Activated CD8-positive, alpha-beta T cell treated with anti-CD3 and anti-CD28 coated beads for 36 hours (primary cell): ENCODE data around the gene F2. TPM values are rescaled to one million over a fixed set of nuclear protein-coding genes. Genes with fewer than 3 reads are reported as not detected.

Source experiments
- ATAC-seq: fragments of 200-7000 bp; cut with Tn5 transposase; one replicate; pipeline ENCODE4 v1.10.0; 2021; ENCODE audit warnings: mild to moderate bottlenecking, moderate library complexity
- CTCF ChIA-PET: fragments of 350-600 bp; sonication (Branson Sonifier 250); formaldehyde crosslinking; loops from one replicate; lab custom pipeline; 2021; ENCODE audit warnings: antibody characterized with exemption; lab: Charles Lee
- POLR2A ChIA-PET: fragments of 350-600 bp; sonication (Branson Sonifier 250); formaldehyde crosslinking; loops from one replicate; lab custom pipeline; 2021; ENCODE audit warnings: antibody characterized with exemption; lab: Charles Lee
- DNase-seq: peaks from one replicate; pipeline ENCODE4 v3.0.0-alpha.2; 2020
- H3K27ac Mint-ChIP-seq: one replicate; pipeline ENCODE4 v1.8.0; 2021; ENCODE audit warnings: mild to moderate bottlenecking, mixed read lengths
- H3K27me3 Mint-ChIP-seq: one replicate; pipeline ENCODE4 v1.8.0; 2021; ENCODE audit warnings: mixed read lengths
- H3K36me3 Mint-ChIP-seq: one replicate; pipeline ENCODE4 v1.8.0; 2021; ENCODE audit warnings: low read depth, mixed read lengths
- H3K4me1 Mint-ChIP-seq: one replicate; pipeline ENCODE4 v1.8.0; 2021; ENCODE audit warnings: low read depth, mixed read lengths
- H3K4me3 Mint-ChIP-seq: one replicate; pipeline ENCODE4 v1.8.0; 2021; ENCODE audit warnings: mild to moderate bottlenecking, moderate library complexity, mixed read lengths
- H3K9me3 Mint-ChIP-seq: one replicate; pipeline ENCODE4 v1.8.0; 2021; ENCODE audit warnings: mixed read lengths
- intact Hi-C: fragments of 100-400 bp; cut with micrococcal nuclease; formaldehyde crosslinking; loops from one replicate; pipeline ENCODE4 v1.10.0; 2022
- total RNA-seq, 2 experiments: library from RNA; stranded (reverse); gene quantifications; one replicate each; pipeline ENCODE4 v1.2.3, GENCODE V29; 2021
- TF ChIP-seq, protein P1 (sequence below): fragments of 200-600 bp; IDR thresholded peaks from one replicate; pipeline ENCODE4 v1.8.0; 2022; ENCODE audit warnings: antibody characterized with exemption, mild to moderate bottlenecking

F2 gene
- total RNA-seq, 2 experiments from 2014 or later: not detected

DNA sequence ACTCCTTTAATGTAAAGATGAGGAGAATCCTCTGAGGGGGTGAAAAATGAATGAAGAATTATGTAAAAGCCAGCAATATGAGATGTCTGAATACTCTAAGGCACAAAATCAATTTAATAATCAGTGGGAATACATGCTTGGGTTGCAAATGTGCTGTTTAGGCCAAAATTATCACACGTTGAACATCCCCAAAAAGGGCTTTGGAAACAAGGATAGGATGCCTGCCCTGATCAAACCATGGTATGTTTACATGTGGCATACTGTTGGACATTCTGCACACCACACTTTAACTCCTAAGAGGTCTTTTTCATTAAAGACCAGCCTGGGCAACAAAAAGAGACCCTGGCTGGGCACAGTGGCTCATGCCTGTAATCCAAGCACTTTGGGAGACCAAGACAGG is 26.3 kb downstream of the F2 start:
- TF ChIP-seq, protein P1, sequence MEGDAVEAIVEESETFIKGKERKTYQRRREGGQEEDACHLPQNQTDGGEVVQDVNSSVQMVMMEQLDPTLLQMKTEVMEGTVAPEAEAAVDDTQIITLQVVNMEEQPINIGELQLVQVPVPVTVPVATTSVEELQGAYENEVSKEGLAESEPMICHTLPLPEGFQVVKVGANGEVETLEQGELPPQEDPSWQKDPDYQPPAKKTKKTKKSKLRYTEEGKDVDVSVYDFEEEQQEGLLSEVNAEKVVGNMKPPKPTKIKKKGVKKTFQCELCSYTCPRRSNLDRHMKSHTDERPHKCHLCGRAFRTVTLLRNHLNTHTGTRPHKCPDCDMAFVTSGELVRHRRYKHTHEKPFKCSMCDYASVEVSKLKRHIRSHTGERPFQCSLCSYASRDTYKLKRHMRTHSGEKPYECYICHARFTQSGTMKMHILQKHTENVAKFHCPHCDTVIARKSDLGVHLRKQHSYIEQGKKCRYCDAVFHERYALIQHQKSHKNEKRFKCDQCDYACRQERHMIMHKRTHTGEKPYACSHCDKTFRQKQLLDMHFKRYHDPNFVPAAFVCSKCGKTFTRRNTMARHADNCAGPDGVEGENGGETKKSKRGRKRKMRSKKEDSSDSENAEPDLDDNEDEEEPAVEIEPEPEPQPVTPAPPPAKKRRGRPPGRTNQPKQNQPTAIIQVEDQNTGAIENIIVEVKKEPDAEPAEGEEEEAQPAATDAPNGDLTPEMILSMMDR: no peak
- ATAC-seq (no peak), DNase-seq (no peak)
- no peak overlapping the region for H3K27ac Mint-ChIP-seq
- intact Hi-C loops: no loop called here
- no peaks in the 10 kb centered on the region for H3K9me3 Mint-ChIP-seq
- CTCF ChIA-PET: no interaction called here
- H3K36me3 Mint-ChIP-seq: peaks cover 62% of the 10 kb centered on the region
- H3K27me3 Mint-ChIP-seq: no peaks in the 10 kb centered on the region
- no peaks in the 10 kb centered on the region for H3K4me1 Mint-ChIP-seq
- no peak overlapping the region for H3K4me3 Mint-ChIP-seq
- POLR2A ChIA-PET: no interaction called here

DNA sequence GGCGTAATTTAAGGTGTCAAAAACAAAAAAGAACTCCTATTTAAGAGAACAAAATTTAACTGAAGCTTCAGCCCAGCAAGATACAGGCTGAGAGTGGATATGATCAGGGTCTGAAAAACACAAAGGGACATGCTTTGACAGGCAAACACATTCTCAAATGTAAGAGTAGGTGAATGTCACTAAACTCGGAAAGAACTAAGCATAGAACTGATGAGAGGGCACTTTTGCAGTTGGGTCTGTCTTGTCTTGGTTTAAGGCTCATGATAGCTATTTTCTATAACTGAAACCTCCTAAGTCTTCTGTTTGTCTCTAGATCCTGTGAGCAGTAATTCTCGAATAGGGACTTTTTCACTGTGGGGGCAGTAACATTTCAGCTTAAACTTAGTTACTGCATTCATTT is 27.0 kb downstream of the F2 start:
- H3K27ac Mint-ChIP-seq: no peak overlapping the region
- no peak overlapping the region for H3K4me3 Mint-ChIP-seq
- no peaks in the 10 kb centered on the region for H3K27me3 Mint-ChIP-seq
- H3K4me1 Mint-ChIP-seq: no peaks in the 10 kb centered on the region
- POLR2A ChIA-PET: interaction anchor here (1.0 kb wide), 1 partner anchor 14 kb away, joined by 3 read pairs; no protein-coding TSS in a partner anchor
- no peaks in the 10 kb centered on the region for H3K9me3 Mint-ChIP-seq
- intact Hi-C loops: no loop called here
- DNase-seq (no peak), ATAC-seq (no peak)
- H3K36me3 Mint-ChIP-seq: peaks cover 67% of the 10 kb centered on the region
- TF ChIP-seq, protein P1: no peak
- CTCF ChIA-PET: no interaction called here

DNA sequence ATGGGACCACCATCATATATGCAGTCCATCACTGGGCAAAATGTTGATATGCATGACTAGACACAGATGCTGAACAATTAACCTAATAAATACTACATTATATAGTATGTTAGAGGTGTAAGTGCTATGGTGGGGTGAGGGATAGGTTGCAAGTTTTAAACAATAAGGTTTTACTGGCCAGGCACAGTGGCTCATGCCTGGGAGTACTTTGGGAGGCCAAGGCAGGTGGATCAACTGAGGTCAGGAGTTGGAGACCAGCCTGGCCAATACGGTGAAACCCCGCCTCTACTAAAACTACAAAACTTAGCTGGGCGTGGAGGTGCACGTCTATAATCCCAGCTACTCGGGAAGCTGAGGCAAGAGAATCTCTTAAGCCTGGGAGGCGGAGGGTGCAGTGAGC is 28.1 kb downstream of the F2 start:
- Mint-ChIP-seq H3K27me3 (no peaks in the 10 kb centered on the region), H3K27ac (no peak overlapping the region), H3K36me3 (peaks cover 63% of the 10 kb centered on the region), H3K4me1 (no peaks in the 10 kb centered on the region), H3K4me3 (no peak overlapping the region), H3K9me3 (no peaks in the 10 kb centered on the region)
- DNase-seq (no peak), ATAC-seq (no peak)
- TF ChIP-seq, protein P1: no peak
- intact Hi-C loops: no loop called here
- ChIA-PET CTCF (no interaction called here), POLR2A (interaction anchor here (1.0 kb wide), 1 partner anchor 13 kb away, joined by 3 read pairs; no protein-coding TSS in a partner anchor)

DNA sequence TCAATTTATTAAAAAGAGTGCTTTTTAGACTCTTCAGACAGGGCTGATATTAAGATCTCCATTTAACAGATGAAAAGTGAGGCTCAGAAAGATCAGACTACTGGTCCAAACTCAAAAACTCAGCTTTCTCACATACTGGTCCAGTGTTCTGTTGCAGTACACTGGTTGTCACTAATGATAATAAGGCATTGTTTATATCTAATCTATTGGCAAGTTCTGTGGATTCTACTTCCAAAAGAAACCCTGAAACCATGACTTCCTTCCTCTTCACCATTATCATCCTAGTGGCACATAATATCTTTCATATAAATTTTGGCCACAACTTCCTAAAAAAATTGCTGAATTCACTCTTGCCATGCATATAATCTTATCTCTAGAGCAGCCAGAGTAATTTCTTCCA is 36.9 kb downstream of the F2 start:
- intact Hi-C loops: no loop called here
- ChIA-PET CTCF (no interaction called here), POLR2A (no interaction called here)
- H3K4me1 Mint-ChIP-seq: no peaks in the 10 kb centered on the region
- ATAC-seq: no peak
- no peak for DNase-seq
- H3K9me3 Mint-ChIP-seq: no peaks in the 10 kb centered on the region
- H3K36me3 Mint-ChIP-seq: peaks cover 55% of the 10 kb centered on the region
- H3K27ac Mint-ChIP-seq: peak overlapping the region; percentile 2
- no peak overlapping the region for H3K4me3 Mint-ChIP-seq
- TF ChIP-seq, protein P1: no peak
- no peaks in the 10 kb centered on the region for H3K27me3 Mint-ChIP-seq

DNA sequence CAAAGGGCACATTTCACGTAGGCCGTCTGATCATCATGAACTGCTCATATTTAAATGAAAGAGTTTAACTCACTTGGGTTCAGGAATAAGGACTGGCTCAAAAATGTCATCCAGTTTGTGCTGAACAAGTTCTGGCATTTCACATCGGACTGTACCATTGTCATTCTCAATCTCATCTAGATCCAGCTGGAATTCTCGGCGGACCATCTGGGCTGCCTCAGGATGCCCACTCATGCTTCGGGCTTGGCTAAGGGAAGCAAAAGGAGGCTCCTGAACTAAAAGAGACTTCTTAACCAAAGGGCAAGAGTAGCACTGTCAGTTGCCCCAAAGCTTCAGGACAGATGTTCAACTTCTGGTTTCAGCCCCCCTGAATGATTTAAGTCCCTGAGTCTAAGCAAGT is 40.2 kb downstream of the F2 start:
- Mint-ChIP-seq H3K4me1 (no peaks in the 10 kb centered on the region), H3K4me3 (no peak overlapping the region), H3K27me3 (no peaks in the 10 kb centered on the region), H3K9me3 (no peaks in the 10 kb centered on the region), H3K27ac (no peak overlapping the region), H3K36me3 (peaks cover 57% of the 10 kb centered on the region)
- ATAC-seq (no peak), DNase-seq (no peak)
- intact Hi-C loops: no loop called here
- ChIA-PET POLR2A (no interaction called here), CTCF (interaction anchor here (1.0 to 1.4 kb wide), 2 partner anchors 50 kb away, joined by 3 read pairs; no protein-coding TSS in a partner anchor)
- TF ChIP-seq, protein P1: no peak
